G401 (cell line): ENCODE results near the gene ALPP. TPM values are rescaled to one million over a fixed set of nuclear protein-coding genes. Genes with fewer than 3 reads are reported as not detected.
"Not testable (repeated sequence)": the region's sequence is repeated elsewhere in the genome, so short reads cannot be mapped to it uniquely, and the experiment has no call there.

Experiments
- DNase-seq: peaks from one replicate; pipeline ENCODE4 v3.0.0-alpha.2; 2015; ENCODE audit warnings: low spot score
- in situ Hi-C: cut with HindIII; loops from 2 replicates; pipeline ENCODE4 v1.10.0; 2016; ENCODE audit warnings: low sequenced_read_pairs, mixed read lengths
- total RNA-seq: library from RNA; depleted of rRNA; stranded (reverse); fragments of >200 nt; shearing (Covaris generic); gene quantifications from 2 replicates; pipeline ENCODE4 v1.2.3, GENCODE V29; 2014

Gene ALPP
- total RNA-seq, 1 experiment from 2014 or later, result 6.2 TPM

- in situ Hi-C loops, result no loop called here
- DNase-seq, result no peak
Measured at GRCh38 chr2:232393556-232393955, 15.0 kb downstream of the ALPP start.

DNA sequence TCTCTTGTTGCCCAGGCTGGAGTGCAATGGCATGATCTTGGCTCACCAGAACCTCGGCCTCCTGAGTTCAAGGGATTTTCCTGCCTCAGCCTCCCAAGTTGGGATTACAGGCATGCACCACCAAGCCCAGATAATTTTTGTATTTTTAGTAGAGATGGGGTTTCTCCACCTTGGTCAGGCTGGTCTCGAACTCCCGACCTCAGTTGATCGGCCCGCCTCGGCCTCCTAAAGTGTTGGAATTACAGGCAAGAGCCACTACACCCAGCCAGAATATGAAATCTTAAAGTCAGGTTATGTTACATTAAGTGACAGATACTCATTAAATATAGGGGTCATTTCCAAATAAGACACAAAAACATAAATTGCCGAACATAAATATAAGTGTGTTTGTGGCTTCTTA lies 15.9 kb downstream of the ALPP start:
- in situ Hi-C loops, DNase-seq: not testable (repeated sequence)

- in situ Hi-C loops, result no loop called here
Measured at GRCh38 chr2:232395586-232395985, 17.0 kb downstream of the ALPP start.

DNA sequence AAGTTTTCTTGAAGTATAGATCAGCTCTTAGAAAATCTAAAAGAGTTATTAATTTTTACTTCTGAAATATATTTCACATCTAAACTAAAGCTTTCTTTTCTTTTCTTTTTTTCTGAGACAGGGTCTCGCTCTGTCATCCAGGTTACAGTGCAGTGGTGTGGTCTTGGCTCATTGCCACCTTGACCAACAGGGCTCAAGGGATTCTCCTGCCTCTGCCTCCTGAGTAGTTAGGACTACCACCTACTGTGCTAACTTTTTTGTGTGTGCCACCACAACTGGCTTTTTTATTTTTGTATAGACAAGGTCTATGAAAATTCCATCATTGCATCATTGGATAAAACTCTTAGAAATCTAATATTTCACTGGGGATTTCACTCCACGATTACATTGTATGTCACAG lies 18.1 kb downstream of the ALPP start:
- in situ Hi-C loops, result no loop called here
- DNase-seq, result no peak

More at GRCh38 chr2:232395586-232395985, 17.0 kb downstream of the ALPP start:
- DNase-seq, result no peak

DNA sequence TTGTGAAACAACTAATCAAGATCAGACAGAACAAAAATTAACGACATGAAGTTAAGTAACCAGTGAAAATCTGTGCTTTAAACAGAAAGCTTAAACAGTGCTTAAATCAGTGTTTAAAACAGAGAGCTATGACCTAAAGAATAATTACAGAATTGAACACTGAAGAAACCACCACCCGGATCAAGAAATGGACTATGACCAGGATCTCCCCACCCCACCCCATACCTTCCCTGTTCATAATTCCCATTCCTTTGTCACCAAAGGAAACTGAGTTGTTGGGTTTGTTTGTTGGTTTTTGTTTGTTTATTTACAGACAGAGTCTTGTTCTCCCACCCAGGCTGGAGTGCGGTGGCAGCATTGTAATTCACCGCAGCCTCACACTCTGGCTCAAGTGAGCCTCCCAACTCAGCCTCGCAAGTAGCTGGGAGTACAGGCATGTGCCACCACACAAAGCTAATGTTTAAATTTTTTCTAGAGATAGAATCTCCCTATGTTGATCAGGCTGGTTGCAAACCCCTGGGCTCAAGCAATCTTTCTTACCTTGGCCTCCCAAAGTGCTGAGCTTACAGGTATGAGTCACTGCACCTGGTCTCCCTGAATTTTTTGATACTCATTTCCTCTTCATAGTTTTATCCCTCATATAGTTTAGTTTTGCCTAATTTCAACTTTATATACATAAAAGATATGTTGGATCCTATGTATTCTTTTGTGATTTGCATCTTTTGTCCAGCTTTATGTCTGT lies 19.9 kb downstream of the ALPP start:
- DNase-seq, result no peak
- in situ Hi-C loops, result no loop called here

GRCh38 chr2:232400256-232401015 lies 21.9 kb downstream of the ALPP start:
- in situ Hi-C loops, result no loop called here
- no peak for DNase-seq

DNA sequence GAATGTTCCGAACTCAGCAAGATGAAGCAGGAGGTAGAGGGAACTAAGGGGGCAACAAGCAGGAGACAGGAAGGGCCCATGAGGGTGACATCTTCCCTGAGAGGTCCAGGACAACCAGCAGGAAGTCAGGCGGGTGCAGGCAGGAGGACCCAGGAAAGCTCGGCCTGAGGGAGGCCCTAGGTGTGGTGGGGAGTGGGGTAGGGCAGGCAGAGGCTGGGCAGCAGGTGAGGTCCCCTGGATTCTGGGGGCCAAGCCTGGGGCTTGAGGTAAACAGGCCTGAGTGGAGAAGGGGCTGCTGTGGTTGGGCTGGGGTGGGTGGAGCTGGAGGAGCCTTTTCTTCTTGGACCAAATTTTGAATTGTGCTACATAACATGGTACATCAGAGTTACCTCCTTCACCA lies 24.0 kb downstream of the ALPP start:
- no peak for DNase-seq
- in situ Hi-C loops, result no loop called here

DNA sequence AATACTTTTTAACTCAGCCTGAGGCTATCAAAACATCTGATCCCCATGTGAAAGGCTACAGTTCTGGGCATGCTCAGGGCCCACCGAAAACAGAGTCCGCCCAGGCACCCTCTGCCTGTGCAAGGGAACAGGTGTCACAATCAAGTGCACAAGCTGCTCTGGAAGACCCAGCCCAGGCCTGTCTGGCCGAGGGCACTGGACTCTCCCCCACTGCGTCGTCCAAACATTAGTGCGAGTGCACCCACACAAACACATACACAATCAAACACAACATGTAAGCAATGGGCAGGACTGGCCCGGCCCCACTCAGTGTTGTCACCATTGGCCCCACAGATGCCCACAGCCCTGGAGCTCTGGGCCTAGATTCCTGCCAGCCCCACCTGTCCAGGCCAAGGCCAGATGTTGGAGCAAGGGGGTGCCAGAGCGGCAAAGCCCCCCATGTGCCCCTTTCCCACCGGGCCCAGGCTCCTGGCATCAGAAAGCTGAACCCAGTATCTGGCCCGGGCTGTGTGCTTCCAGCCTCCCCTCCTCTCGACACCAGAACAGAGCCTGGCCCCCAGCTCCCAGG lies 27.5 kb downstream of the ALPP start:
- no peak for DNase-seq
- in situ Hi-C loops, result no loop called here

DNA sequence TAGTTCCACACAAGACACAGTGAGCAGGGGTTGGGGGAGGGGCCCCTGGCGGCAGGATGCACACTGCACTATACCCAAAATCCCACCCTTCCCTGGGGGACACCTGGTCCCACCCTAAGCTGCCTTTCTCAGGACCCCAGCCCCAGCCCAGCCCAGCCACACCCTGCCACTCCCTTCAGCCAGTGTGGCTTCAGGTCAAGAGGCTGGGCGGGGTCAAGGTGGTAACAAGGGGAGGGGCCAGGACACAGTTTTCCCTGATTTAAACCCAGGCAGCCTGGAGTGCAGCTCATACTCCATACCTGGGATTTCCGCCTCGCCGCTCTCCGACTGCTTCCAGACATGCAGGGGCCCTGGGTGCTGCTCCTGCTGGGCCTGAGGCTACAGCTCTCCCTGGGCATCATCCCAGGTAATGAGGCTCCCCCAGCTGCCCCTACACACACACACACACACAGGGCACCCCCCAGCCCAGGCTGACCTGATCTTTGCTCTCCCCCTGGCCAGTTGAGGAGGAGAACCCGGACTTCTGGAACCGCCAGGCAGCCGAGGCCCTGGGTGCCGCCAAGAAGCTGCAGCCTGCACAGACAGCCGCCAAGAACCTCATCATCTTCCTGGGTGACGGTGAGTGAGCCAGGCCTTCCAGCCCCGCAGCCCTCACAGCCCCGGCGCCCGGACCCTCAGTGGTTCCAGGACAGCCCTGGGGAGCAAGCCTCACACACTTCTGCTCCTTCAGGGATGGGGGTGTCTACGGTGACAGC lies 28.2 kb downstream of the ALPP start, which contains the start of gene ALPG:
ALPG (plus strand) TSS at position 289 of the 755 bp plus-strand sequence; CDS start at position 340, 51 bp downstream.
- no peak for DNase-seq
- in situ Hi-C loops, result no loop called here

DNA sequence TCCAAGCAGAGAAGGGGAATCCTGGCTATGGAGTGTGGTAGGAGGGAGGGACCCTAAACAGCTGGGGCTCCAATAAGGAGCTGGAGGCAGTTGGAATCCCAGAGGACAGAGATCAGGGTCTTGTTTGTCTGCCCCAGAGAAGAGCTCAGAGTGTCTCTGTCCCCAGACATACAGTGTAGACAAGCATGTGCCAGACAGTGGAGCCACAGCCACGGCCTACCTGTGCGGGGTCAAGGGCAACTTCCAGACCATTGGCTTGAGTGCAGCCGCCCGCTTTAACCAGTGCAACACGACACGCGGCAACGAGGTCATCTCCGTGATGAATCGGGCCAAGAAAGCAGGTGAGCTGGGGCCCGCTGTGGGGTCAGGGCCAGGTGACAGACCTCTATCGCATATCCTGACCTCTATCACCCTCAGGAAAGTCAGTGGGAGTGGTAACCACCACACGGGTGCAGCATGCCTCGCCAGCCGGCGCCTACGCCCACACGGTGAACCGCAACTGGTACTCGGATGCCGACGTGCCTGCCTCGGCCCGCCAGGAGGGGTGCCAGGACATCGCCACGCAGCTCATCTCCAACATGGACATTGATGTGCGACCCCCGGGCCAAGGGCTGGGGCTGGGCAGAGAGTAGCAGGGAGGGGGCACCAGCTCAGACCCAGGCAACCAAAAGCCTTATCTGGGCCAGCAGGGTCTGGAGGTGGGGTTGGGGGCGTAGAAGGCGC lies 29.0 kb downstream of the ALPP start:
- in situ Hi-C loops, DNase-seq: not testable (repeated sequence)

DNA sequence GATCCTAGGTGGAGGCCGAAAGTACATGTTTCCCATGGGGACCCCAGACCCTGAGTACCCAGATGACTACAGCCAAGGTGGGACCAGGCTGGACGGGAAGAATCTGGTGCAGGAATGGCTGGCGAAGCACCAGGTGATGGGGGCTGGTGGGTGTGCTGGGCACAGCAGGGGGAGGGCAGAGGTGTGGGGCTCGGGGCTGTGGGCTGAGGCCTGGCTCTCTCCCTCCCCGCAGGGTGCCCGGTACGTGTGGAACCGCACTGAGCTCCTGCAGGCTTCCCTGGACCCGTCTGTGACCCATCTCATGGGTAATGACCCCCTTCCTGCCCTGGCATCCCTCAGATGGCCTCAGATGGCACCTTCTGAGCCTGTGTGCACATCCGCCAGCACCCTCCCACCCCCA lies 29.7 kb downstream of the ALPP start:
- in situ Hi-C loops, DNase-seq: not testable (repeated sequence)

DNA sequence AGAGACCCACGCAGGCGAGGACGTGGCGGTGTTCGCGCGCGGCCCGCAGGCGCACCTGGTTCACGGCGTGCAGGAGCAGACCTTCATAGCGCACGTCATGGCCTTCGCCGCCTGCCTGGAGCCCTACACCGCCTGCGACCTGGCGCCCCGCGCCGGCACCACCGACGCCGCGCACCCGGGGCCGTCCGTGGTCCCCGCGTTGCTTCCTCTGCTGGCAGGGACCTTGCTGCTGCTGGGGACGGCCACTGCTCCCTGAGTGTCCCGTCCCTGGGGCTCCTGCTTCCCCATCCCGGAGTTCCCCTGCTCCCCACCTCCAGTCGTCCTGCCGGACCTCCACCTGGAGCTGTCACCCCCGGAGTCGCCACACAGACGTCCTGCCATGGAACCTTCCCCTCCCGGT lies 31.1 kb downstream of the ALPP start:
- DNase-seq, in situ Hi-C loops: not testable (repeated sequence)

GRCh38 chr2:232410238-232410900 lies 31.8 kb downstream of the ALPP start:
- in situ Hi-C loops, result no loop called here
- no peak for DNase-seq

DNA sequence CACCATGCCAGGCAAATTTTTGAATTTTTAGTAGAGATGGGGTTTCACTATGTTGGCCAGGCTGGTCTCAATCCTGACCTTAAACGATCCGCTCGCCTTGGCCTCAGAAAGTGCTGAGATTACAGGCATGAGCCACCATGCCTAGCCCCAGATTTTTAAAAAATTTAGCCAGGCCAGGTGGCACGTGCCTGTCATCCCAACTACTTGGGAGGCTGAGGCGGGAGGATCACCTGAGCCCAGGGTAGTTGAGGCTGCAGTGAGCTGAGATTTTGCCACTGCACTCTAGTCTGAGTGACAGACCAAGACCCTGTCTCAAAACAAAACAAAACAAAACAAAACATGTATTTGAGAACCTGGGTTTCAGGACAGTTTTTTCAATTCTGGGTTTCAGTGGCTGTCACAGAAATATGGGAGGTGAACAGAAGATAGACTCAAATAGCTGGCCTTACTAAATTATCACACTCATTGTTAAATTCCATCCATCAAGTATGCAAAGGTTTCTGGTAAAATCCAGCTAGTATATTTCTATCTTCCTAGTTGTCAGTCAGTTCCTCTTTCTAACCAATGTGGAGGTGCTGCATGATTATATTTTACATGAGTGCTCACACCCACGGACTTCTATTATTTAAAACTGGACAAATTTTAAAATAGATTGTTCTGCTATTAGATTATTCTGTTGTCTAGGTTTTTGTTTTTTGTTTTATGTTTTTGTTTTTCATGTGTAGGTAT lies 33.5 kb downstream of the ALPP start:
- in situ Hi-C loops, result no loop called here
- no peak for DNase-seq

- in situ Hi-C loops, result no loop called here
- DNase-seq, result no peak
Measured at GRCh38 chr2:232412986-232413385, 34.4 kb downstream of the ALPP start.

- in situ Hi-C loops, result no loop called here
- no peak for DNase-seq
Measured at GRCh38 chr2:232415138-232415690, 36.7 kb downstream of the ALPP start.

GRCh38 chr2:232415736-232416520 lies 37.4 kb downstream of the ALPP start:
- DNase-seq, result no peak

More at GRCh38 chr2:232415736-232416520, 37.4 kb downstream of the ALPP start:
- in situ Hi-C loops, result no loop called here
